Stimulated activated CD8-positive, alpha-beta memory T cell treated with anti-CD3 and anti-CD28 coated beads, Interleukin-4, amount 100 ng/mL, for 24 hours (primary cell): ENCODE results near the gene CHODL.

Experiments used
- DNase-seq: peaks from one replicate; pipeline ENCODE4 v3.0.0-alpha.2; 2020; ENCODE audit warnings: low read depth

The CHODL gene, protein sequence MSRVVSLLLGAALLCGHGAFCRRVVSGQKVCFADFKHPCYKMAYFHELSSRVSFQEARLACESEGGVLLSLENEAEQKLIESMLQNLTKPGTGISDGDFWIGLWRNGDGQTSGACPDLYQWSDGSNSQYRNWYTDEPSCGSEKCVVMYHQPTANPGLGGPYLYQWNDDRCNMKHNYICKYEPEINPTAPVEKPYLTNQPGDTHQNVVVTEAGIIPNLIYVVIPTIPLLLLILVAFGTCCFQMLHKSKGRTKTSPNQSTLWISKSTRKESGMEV

DNA sequence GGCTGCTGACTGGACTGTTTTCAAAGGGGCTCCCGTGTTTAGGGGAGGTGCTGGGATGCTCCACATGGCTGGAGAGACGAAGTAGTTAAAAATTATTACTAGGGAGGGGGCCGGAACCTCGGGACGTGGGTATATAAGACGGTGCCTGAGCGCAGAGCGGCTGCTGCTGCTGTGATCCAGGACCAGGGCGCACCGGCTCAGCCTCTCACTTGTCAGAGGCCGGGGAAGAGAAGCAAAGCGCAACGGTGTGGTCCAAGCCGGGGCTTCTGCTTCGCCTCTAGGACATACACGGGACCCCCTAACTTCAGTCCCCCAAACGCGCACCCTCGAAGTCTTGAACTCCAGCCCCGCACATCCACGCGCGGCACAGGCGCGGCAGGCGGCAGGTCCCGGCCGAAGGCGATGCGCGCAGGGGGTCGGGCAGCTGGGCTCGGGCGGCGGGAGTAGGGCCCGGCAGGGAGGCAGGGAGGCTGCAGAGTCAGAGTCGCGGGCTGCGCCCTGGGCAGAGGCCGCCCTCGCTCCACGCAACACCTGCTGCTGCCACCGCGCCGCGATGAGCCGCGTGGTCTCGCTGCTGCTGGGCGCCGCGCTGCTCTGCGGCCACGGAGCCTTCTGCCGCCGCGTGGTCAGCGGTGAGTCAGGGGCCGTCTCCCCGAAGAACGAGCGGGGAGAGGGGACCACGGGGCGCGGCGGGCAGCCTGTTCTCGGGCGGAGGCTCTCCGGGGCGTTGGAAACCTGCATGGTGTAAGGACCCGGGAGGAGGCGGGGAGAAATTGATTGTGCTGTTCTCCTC is at the start of gene CHODL:
Gene CHODL (plus strand): TSS at position 163 of the 793 bp plus-strand sequence. CDS start 391 bp downstream, at position 554.
- no peak for DNase-seq

DNA sequence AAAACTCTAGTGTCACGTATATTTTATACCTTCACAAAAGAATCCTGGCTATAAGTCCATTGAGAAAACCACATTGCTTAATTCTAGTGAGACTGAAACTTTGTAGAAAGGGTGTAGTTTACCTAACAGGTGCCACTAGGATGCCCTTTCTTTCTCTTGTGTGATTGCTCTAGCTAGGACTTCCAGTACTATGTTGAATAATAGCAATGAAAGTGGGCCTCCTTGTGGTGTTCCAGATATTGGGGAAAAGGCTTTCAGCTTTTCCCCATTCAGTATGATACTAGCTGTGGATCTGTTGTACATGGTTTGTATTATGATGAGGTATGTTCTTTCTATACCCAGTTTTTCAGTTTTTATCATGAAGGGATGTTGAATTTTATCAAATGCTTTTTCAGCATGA is 39.7 kb upstream of the CHODL start:
- no peak for DNase-seq

DNA sequence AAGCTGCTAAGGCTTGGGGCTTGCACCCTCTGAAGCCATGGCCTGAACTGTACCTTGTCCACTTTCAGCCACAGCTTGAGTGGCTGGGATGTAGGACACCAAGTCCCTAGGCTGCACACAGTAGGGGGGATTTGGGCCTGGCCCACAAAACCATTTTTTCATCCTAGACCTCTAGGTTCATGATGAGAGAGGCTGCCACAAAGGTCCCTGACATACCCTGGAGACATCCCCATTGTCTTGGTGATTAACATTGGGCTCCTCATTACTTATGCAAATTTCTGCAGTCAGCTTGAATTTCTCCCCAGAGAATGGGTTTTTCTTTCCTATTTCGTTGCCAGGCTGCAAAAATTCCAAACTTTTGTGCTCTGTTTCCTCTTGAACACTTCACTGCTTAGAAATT is 26.3 kb upstream of the CHODL start:
- DNase-seq: no peak

DNA sequence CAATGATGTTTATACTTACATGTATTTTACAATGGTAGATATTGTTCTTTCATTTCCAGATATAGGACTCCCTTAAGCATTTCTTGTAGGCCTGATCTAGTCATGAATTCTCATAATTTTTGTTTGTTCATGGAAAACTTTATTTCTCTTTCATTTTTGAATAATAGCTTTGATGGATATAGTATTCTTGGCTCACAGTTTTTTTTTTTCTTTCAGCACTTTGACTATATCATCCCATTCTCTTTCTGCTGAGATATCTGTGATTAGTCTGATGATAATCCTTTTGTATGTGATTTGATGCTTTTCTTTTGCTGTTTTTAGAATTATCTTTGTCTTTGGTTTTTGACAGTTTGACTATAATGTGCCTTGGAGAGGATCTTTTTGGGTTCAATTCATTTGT is 24.1 kb upstream of the CHODL start:
- no peak for DNase-seq

DNA sequence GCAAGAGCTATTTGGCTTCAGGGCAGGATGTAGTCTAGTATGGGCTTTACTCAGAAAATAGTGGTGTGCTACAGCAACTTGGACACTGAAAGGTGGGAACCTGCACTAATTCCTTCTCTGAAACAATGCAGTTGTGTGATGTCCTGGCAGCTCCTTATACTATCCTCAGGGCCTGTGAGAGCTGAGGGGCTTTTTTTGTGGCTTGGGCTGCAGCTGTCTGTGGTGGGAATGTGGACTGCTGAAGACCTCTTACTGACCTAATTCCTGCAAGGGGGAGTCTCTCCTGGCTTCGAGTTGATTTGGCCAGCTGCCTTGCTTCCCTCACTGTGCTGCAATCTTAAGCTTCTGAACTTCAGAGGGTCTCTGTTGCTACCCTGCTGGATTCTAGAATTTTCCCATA is 22.3 kb upstream of the CHODL start:
- DNase-seq: no peak

DNA sequence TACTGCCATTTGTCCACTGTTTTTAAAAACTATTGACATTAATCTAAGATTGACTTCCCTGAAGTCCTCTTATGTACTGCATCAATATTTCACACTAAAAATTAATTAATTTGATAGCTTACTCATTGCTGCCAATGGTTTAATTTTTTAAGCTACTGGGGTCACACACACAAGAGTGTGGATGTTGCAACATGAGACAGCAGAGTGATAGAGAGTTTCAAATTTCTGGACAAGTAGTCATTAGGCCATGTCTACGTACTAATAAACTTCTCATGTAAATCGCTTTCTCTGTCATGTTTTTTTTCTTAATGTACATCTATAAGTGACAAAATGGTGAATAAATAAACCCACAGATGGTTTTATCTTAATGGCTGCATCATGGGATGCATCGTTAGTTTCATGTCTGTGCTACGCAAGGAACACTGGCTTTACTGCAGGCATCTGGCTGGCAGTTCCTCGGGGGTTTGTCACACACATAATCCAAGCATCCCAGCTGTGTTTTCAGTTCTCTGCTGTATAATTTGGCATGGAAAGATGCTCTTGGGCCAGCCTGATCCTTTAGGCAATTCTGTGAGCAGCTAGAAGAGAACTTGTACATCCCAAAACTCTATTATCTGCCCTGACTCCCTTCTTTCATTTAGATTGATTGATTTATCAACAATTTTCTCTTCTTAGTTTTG is 16.4 kb upstream of the CHODL start:
- no peak for DNase-seq

DNA sequence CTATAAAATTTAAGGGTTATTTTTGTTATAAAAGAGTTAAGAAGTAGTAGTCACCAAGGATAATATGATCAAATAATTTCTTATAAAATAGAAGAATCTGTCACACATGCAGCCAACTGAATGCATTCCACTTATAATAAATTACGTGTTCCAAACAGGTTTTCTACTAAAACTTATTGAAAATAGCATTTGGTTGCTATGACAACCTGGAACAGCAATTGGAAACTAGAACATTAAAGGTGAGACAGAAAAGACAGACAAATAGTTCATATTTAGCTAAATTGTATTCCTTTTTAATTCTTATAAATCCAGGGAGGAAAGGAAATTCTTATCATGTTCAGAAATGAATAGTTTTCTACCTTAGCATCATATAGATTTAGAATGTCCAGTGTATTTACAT is 9.1 kb upstream of the CHODL start:
- no peak for DNase-seq

DNA sequence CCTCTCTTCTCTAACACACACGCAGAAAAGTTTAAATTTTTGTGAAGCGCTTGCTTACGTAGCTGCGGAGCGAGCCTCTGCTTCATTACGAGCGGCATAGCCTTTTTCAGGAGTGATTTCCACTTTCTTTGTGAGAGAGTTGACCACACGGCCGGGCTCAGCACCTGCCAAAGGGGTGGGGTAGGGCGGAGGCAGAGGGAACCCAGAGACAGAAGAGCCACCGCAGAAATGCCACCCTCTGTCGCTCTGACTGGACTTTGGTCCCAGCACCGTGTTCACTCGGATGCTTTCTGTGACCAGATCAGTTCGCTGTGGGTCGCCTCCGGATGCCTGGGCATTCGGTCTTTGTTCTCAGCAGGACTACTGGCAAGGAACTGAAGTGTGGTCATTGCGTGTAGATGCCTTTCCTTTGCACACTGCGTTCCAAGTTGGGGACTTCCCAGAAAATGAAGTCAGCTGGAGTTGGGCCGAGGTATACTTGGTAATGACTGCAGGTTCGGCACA is 883 bp downstream of the CHODL start:
- DNase-seq: no peak

DNA sequence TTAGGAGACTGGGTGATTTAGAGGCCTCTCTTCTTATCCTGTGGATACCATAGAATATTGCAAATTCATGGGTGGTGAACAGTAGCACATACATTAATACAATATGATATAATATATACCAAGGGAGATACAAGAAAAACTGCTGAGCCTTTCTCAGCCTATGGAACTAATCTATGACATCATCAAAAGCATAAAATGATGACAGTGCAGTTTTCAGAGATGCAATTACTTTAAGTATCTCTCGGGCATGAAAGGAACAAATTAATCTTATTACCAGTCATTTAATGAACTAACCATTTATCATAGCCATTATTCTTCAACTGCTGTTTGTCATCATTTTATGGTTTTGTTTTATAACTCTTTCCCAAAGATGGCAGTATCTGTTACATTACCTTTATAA is 3.5 kb downstream of the CHODL start:
- DNase-seq: no peak

DNA sequence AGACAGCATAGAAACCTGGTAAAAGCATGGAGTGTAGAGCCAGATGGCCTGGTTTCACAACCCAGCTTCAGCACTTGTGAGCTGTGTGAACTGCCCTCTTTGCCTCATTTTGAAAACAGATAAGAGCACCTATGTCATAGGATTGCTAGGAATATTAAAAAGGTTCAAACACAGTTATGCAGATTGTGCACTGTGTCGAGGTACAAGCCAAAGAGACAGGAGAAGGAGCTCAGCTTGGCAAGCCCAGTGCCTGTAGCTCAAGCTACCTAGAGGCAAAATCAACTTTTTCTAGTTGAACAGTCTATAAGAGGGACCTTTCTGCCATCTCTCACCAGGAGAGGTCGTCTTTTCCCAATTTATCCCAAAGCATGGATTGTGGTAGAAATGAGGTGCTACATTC is 5.0 kb downstream of the CHODL start:
- no peak for DNase-seq

DNA sequence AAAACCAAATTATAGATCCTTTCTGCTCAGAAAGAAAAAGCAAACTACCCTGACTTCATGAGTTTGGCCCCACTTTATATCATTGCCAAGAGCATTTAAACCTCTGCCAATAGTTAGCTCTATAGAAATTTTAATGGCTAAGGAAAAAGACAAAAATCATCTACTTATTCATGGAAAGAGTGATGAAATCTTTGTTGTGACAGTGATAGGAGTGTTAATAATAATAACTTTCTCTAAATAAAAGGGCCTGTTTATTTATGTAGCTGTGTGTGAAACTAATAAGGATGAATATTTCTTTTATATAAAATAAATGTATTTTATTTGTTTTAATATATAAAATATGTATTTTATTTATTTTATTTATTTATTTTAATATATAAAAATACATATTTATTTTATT is 6.4 kb downstream of the CHODL start:
- DNase-seq: no peak

DNA sequence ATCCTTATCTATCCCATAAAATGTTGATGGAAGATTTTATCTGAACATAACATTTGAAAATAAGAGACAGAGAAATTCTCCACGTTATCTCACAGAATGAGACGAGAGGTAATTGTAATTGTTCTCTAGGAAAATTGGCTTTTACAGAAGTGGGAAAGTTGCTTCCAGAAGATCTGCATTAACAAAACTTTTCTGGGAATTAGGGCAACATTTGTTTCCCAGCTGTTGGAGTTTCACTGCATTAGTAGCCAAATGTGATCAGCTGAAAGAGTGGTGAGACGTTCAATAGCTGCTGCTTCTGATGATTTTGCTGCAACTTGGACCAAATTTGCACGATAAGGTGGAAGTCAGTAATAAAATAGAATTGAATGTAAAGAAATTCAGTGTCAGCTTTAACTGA is 7.6 kb downstream of the CHODL start:
- no peak for DNase-seq

DNA sequence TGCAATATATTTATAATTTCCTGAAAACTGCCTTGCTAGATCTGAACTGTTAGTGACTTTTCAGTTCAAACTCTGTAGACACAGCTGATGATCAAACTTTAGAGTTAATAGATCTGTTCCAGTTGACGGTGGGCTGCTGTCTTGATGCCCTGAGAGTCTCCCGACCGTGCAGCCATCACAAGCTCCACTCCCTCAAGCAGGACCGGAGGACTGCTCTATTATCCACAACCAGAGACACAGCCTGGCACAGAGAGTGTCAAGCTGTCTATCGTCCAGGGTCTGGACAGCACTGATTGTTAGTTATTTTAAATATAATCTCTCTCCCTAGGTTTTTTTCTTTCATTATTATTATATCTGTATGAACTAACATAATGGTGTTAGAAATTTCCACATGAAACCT is 8.0 kb downstream of the CHODL start:
- DNase-seq: no peak

DNA sequence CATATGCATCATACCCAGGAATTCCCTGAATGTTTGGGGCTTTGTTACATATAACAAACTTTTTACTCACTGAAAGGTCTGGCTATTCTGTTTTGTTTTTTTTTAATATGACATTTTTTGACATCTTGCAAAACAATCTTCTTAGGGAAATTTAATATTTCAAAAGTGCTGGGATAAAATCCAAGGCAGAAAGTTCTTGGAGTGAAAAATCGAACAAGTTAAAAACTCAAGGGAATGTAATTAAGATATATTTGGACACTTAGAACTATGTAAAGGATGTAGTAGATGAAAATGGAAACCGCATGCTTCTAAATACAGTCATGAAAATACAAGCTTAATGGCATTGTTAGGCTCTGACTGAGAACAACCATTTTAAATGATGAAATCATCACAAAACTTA is 8.6 kb downstream of the CHODL start:
- no peak for DNase-seq

DNA sequence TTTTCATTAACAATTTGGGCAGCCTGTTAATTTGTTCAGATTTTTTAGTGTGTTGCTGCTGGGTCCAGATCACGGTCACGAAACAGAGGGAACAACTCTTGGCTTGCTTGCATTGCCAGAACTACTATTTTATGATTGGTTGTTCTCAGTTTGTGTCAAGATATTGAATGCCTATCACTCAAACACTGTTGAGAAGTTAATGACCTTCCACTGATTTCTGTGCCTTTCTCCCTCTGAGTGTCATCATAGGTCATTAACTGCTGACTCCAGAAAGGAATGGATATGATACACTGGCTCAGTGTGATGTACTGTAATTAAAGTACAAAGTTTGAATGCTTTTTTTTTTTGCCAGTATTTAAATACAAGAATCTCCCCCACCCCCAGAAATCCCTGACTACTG is 9.2 kb downstream of the CHODL start:
- no peak for DNase-seq

DNA sequence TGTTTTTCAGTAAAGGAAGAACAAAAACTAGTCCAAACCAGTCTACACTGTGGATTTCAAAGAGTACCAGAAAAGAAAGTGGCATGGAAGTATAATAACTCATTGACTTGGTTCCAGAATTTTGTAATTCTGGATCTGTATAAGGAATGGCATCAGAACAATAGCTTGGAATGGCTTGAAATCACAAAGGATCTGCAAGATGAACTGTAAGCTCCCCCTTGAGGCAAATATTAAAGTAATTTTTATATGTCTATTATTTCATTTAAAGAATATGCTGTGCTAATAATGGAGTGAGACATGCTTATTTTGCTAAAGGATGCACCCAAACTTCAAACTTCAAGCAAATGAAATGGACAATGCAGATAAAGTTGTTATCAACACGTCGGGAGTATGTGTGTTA is 21.3 kb downstream of the CHODL start:
- DNase-seq: no peak

DNA sequence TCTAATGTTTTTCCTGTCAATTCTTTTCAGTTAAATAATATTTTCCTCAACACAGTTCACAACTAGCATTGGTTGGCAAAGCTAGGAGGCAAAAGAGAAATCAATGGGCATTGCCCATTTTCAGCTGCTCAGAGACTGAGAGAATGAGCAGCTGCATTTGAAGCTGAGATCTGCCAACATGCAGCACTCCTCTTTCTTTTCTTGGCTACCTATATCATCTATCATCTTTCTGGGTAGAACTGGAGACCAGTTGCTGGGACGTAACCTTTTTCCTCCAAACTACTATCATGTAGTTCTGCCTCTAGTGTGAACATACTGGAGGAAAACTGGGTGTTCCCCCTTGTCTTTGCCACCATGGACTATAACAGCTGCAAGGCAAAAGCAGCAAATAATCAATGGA is 22.9 kb downstream of the CHODL start:
- no peak for DNase-seq

DNA sequence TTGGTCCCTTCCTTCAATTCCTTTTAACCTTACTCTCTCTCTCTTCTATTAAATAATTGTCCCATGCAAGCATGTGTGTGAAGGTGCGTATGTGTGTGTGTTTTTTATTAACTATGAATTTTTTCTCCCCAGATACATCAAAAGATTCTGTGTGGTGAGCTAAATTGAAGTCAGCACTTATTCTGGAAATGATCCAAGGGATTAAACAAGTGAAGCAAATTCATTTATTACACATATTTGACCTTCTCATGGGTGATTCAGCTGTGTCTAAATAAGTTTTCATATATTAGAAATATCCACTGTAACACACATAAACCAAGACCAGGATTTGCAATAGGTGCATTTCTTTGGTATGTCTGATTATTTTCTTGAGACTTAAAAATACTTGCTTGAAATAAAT is 24.3 kb downstream of the CHODL start:
- no peak for DNase-seq

DNA sequence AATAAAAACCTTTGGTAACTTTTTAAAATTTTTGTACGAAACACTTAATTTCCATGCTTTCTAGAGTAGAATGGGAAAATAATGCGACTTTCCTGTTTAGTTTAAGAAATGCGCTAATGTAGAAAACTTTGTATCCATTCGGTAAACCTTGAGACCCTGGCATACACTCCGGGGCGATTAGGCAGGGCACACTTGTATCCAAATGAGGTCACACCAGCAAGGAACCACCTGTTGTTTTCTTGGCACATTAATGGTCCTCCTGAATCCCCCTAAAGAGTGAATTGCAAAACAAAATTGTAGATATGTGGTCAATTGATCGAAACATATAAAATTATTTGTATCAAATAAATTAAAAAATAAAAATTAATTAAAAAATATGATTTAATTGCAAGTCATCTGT is 25.2 kb downstream of the CHODL start:
- DNase-seq: no peak

DNA sequence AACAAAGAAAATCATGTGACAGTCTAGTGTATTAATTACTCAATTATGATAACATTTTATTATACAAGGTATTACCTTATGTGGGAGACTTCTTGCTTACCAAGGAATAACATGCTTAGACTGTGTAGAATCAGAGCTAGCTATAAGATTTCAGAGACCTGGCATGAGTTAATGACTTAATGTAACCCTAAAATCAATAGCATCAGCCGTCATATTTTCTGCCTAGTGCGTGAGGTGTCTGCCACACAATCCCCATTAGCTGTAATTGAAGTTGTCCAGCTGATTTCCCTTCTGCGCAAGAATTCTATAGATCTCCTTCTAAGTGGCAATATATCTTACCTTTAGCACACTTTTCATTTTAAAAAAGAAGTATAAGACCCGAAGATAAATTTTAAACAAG is 28.8 kb downstream of the CHODL start:
- no peak for DNase-seq

DNA sequence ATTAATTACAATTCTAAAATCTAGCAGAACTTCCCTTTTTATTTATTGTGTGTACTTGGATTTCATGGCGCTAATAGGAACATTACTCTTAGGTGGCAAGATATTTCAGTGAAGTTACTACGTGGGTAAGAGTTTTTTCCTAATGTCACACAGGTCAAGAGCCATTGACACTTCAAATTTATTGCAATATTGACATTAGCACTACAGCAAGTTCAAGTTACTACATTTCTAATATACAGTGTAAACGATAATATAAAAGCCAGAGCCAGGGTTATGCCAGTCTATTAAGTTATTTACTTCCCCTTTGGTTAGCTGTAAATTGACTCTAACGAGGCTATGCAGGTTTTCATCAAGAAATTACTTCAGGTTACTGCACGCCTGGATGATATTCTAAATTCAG is 29.7 kb downstream of the CHODL start:
- DNase-seq: no peak

DNA sequence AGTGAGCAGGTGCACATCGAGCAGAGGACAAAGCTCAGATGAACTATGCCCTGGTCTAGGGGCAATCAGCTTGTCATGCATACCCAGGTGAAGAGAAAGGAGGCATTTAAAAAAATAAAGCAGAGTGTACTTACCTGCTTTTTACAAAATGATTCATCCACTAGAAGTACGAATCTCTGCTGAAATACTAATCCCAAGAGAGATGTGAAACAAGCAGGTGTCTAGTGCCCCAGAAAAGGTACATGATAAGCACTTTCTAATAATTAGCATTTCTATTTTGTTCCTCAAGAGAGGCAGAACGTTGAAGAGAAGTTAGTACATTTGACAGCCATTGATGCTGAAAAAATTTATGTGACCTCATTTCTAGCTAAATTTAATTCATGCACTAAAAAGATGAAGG is 31.1 kb downstream of the CHODL start:
- DNase-seq: no peak

DNA sequence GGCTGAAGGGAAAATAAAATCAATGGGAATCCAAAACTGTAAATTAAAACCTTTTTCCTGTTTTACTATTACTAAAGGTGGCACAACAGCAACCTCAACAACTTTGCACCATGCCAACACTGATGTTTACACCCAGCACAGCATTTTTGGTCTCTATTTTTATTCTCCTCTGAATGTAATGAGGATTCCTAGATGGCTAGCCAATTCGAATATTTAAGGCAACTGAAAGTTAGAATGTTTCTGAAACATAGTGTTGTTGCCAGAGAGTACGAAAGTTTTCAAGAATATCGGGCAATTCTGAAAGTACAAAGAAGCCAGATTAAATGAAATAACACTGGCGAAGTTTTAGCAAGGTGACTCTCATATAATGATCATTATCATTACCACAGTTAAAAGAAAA is 40.7 kb downstream of the CHODL start:
- no peak for DNase-seq
